Cardiac fibroblast (primary cell): ENCODE data around the gene SESTD1.
A peak's percentile ranks its signal among the peaks of the same experiment; 100 is the strongest.

Source experiments
- DNase-seq, 2 donors: peaks; one replicate each; pipeline versions ENCODE4 v3.0.0 to v3.0.0-alpha.2; 2010; ENCODE audit warnings: low read depth in 2 of 2
- H3K4me3 ChIP-seq, 2 donors: replicated peaks in 1 of 2; 1 replicate in 1 of 2; 2 replicates in 1 of 2; pipeline ENCODE4 v1.5.1; 2011; ENCODE audit warnings: low read depth in 2 of 2, low read length in 2 of 2, mild to moderate bottlenecking in 2 of 2, moderate library complexity in 1 of 2
- CTCF ChIP-seq: IDR thresholded peaks from one replicate; pipeline ENCODE4 v1.5.1; 2011; ENCODE audit warnings: low read depth, mild to moderate bottlenecking, low read length, inconsistent platforms

Gene SESTD1

GRCh38 chr2:179302764-179303571, 38.3 kb upstream of the SESTD1 start:
- no peak for TF ChIP-seq CTCF
- peak; percentile 8 to 14 for DNase-seq
- no peak overlapping the region for H3K4me3 ChIP-seq

- no peak for TF ChIP-seq CTCF
- H3K4me3 ChIP-seq = no peak overlapping the region
- DNase-seq = no peak
Measured at GRCh38 chr2:179302149-179302548, 37.5 kb upstream of the SESTD1 start.

- H3K4me3 ChIP-seq = no peak overlapping the region
- TF ChIP-seq CTCF = no peak
- DNase-seq = no peak
Measured at GRCh38 chr2:179298666-179299065, 34.0 kb upstream of the SESTD1 start.

- H3K4me3 ChIP-seq = no peak overlapping the region
- DNase-seq = no peak
- TF ChIP-seq CTCF = no peak
Measured at GRCh38 chr2:179297927-179298326, 33.3 kb upstream of the SESTD1 start.

- no peak for TF ChIP-seq CTCF
- no peak for DNase-seq
- H3K4me3 ChIP-seq = no peak overlapping the region
Measured at GRCh38 chr2:179290329-179290728, 25.7 kb upstream of the SESTD1 start.

- DNase-seq = no peak
- H3K4me3 ChIP-seq = no peak overlapping the region
- TF ChIP-seq CTCF = no peak
Measured at GRCh38 chr2:179285060-179285459, 20.4 kb upstream of the SESTD1 start.
